GM10847 (cell line): ENCODE data around the gene TCEA2.

Experiments used
- POLR2A ChIP-seq: IDR thresholded peaks from 2 replicates; pipeline ENCODE4 v1.6.1; 2011; ENCODE audit not compliant: insufficient read length; ENCODE audit errors: extremely low read depth

TCEA2 gene

DNA sequence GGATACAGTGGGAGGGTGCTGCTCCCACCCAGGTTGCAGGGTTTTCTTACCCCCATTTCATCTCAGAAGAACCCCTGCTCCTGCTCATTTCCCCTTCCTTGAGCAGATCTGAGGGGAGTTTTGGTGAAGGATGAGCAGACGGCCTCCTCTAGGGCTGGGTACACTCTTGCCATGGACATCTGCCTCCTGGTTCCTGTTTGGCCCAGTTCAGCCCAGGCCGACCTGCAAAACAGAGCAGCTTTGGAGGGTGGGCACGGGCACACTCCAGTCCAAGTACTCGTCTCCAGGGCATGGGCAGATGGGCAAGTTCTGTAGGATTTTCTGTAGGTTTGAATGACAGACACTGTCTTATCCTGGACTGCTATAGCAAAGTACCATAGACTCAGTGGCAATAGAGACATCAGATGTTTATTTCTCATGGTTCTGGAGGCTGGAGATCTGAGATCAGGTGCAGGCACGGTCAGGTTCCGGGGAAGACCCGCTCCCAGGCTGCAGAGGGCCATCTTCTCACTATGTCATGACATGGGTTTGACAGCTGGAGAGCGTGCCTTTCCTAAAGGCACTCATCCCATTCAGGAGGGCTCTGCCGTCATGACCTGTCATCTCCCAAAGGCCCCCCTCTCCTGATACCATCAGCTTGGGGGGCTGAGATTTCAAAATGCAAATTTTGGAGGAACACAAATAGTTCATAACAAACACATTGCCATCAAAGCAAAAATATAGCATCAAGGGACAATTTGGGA lies 38.1 kb downstream of the TCEA2 start:
- no peak for TF ChIP-seq POLR2A

DNA sequence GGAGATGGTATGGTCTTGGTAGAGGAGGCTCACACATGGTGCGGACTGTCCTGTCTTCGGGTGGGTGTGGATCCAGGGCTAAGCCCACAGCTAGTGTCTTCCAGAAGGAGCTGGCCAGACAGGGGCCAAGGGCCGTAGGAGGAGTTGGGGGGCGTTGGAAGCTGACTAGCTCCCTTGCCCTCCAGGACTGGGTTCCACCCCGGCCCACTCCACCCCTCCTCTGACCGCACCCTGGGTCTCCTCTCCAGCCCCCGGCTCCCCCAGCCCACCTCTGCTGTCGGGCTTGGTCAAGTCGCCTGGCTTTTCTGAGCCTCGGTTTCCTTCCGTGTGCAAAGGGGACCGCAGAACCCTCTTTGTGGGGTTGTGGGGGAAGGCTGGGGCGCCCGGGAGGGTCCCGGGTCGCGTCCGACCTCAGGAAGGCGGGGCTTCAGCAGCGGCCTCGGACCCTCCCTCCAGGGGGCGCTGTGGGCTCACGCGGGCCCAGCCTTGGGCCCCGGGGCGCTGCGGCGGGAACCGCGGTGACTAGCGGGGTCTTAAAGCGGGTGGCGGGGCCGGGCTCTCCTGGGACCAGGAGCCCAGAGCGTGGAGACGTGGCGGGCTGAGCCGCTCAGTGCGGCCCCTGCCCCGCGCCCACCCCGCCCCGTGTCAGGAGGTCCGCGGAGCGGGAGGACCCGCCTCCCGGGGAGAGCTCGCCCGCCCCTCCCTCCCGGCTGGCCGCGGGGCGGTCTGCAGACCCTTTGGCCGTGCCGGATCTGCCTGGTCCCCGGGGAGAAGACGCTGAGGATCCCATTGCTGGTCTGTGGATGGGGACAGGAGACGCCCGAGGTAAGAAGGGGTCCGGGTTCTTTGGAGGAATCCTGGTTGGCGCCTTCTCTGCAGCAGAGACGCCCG lies 39.0 kb downstream of the TCEA2 start:
- no peak for TF ChIP-seq POLR2A

DNA sequence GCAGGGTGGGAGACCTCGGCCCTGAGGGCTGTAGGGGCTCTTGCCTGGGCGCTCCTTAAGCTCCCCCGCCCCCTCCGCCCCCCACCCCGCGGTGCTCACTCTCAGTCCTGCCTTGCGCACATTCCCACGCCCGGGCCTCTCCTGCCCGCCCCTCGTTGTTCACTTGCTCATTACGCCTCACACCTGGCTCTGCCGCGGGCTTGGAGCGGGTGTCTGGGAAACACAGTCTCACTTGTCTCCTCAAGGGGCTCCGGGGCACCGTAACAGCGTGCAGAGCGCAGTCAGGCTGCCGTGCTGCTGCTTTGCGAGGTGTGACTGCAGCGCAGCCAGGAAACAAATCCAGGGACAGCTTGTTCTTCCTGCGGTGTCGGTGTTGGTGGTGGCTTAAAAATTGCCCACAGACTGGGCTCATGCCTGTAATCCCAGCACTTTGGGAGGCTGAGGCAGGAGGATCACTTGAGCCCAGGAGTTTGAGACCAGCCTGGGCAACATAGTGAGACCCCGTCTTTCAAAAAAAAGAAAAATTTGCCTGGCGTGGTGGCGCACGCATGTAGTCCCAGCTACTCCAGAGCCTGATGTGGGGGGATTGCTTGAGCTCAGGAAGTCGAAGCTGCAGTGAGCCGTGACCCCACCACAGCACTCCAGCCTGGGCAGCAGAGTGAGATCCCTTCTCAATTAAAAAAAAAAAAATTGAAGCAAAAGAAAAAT lies 39.8 kb downstream of the TCEA2 start:
- no peak for TF ChIP-seq POLR2A

DNA sequence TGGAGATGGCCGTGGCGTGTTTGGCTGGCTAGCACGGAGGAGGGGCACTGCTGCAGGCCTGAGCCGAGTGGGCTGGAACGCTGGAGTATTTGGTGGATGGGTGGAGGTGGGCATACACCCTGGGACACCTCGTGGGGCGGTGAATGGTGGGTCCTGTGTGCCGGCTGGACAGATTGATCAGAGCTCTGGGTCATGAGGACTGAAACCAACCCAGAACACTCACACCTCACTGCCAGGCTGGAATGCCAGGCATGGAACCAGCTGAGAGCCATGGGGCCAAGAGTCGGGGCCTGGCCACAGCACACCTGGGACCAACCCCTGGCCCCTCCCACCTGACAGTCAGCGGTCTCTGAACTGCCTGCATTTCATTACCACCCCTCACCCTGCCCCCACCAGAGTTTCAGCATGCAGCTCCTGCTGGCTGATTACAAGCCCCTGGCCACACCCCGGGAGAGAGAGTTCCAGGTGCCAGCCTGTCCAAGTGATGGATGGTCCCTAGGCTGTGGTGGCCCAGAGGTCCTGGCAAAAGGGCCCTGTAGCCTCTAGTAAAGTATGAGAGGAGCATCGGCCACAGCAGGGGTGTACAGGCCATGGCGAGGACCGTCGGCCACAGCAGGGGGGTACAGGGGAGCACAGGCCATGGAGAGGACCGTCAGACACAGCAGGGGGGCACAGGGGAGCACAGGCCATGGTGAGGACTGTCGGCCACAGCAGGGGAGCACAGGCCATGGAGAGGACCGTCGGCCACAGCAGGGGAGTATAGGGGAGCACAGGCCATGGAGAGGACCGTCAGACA lies 41.1 kb downstream of the TCEA2 start:
- no peak for TF ChIP-seq POLR2A

DNA sequence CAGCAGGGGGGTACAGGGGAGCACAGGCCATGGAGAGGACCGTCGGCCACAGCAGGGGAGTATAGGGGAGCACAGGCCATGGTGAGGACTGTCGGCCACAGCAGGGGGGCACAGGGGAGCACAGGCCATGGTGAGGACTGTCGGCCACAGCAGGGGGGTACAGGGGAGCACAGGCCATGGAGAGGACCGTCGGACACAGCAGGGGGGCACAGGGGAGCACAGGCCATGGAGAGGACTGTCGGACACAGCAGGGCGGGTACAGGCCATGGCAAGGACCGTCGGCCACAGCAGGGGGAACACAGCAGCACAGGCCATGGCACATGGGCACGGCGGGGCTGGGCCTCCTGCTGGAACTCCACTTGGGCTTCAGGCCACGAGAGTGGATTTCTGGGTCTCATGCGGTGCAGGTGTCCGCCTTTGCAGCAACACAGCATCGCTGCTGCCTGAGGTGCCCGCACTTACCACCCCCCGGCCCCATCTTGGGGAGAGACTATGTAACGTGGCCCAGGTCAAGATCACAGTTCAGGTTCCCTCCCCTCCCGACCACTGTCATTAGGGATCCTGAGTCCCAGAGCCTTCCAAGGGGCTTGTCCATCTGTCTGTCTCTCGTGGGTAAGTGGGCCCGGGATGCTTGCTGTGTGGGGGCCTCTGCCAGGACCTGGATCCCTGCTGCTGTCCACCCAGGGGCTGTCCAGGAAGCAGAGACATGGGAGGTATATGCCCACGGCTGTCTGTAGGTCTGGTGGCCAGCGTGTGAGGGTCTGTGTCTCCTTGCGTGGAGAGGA lies 41.9 kb downstream of the TCEA2 start:
- TF ChIP-seq POLR2A, result no peak

DNA sequence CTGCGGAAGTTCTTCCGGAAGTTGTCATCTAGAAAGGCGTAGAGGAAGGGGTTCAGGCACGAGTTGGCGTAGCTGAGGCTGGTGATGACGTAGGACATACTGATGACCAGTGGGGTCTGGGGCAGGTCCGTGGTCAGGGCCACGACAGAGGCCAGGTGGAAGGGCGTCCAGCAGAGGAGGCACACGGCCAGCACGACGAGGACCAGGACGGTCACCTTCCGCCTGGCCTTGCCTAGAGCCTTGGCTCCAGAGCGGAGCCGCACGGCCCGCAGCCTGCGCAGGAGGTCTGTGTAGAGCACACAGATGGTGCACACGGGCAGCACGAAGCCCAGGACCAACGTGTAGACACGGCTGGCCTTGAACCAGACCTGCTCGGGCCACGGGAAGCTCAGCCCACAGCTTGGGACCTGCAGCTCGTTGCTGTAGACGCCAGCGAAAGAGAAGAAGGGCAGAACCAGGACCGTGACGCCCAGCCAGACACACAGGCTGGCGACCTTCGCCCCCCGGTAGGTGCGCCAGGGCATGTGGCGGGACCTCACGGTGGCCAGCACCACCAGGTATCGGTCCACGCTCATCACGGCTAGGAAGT lies 42.9 kb downstream of the TCEA2 start:
- no peak for TF ChIP-seq POLR2A

DNA sequence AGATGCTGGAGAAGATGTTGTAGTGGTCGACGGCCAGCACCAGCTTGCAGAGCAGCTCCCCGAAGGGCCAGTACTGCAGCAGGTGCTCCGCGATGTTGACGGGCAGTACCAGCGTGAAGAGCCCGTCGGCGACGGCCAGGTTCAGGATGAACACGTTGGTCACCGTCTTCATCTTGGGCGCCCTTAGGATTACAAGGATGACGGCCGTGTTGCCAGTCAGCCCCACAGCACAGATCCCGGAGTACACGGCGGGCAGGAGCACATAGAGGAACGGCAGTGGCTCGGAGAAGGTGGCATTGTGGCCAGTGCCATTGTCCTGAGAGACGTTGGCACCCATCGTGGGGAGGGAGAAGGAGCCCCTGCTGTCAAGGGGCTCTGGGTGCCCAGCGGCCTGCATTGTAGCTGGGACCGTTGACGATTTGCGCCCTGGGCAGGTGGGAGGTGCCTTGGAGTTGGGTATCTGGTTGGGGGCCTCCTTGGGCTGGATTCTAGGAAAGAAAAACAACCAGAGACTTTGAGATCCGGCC lies 43.5 kb downstream of the TCEA2 start:
- no peak for TF ChIP-seq POLR2A

DNA sequence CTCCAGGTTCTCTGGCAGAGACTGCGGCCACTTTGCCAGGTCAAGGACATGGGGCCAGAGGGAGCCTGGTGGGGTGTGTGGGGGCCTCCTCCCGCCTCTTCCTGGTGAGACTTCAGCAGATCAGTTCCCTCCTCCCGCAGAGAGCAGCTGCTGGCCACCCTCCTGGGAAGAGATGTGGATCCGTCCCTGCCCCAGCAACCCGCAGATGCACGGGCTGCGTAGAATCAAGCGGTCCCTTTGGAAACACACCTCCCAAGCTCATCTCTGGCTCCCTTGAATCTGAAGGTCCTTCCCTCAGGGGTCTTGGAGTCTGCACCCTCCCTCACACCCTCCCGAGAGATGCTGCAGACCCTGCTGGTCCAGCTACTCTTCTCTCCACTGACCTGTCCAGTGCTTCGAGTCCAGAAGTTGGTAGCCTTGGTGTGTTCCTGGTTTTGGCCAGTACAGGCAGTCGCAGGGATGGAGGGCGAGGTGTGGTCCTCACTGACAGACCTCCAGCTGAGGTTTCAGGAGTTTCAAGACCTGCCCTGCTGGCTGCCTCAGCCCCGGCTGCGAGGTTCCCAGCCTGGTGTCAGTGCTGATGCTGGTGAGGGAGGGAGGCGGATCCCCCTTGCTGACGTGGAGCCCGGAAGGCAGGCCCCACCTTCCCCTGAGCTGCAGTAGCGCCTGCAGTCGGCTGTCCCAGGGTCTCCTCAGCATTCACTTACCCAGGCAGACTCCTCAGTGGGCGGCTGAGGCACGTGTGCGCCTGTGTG lies 44.2 kb downstream of the TCEA2 start, which contains the start of gene NPBWR2:
TSS of gene NPBWR2 (minus strand) at position 585 of the 755 bp plus-strand sequence. CDS start 734 bp downstream, outside the sequence.
- TF ChIP-seq POLR2A, result no peak

DNA sequence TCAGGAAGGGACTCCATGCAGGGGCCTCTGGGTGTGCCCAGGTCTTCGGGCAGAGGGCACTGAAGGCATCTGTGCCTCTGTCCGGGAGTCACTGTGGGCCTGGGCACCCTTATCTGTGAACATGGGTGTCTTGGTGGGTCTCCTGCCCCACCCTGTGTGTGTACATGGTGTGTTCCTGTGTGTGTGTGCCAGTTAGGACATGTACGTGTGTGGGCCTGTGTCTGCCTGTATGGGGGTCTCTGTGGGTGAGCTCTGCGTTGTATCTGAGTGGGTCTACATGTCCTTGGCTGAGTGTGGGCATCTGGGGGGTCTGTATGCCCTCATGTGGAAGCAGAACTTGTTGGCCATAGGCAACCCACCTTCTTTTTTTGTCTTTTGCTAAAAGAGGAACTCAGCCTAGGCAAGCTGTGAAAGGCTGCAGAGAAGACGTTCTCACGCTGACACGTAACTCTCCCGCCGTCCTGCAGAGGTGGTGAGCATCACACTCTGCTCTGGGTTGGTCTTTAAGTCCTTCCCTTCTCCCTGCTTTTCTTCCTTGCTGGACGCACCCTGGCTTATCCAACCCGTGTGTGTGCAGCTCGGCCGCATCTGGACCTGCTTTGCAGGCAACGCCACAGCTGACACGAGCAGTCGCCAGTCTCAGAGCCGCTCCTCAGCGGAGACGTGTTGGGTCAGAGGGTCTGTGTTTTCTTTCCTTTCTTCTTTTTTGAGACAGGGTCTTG lies 44.9 kb downstream of the TCEA2 start:
- no peak for TF ChIP-seq POLR2A

DNA sequence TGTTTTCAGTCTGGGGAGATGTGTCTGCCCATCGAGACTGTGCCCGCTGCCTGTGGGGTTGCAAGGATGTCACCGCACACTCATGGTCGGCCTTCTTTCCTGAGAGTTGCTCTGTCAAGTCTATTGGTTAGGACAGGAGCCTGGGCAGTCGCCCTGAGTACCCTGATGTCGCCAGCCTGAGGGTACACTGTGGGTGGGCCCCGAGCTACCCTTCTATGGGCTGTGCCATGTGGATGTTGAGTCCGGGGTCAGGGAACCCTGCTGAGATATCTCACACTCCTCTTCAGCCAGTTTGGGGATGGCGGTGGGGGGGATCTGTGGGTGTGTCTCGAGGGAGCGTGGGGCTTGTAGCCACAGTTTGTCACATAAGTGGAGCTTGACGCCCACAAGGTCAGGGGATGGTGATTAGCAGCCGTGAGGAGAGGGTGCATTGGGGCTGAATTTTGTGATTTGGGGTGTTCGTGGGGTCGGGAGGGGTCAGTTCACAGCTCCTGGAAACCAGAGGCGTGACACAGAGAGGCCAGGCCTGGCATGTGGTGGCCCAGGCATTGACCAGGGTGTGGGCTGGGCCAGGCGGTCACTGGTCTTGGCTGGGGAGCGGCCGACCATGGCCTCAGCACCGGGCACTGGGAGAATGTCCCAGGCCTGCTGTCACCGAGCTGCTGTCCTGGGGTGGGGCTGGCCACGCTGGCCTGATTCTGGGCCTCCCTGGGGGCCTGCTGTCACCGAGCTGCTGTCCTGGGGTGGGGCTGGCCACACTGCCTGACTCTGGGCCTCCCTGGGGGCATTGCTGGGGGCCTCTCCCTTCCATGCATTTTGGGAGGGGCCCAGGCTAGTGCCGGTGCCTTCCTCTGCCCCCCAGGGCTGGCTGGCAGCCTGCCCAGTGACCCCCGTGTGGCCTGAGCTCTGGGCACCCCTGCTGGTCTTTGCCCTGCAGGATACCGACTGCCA lies 46.0 kb downstream of the TCEA2 start:
- TF ChIP-seq POLR2A, result no peak

DNA sequence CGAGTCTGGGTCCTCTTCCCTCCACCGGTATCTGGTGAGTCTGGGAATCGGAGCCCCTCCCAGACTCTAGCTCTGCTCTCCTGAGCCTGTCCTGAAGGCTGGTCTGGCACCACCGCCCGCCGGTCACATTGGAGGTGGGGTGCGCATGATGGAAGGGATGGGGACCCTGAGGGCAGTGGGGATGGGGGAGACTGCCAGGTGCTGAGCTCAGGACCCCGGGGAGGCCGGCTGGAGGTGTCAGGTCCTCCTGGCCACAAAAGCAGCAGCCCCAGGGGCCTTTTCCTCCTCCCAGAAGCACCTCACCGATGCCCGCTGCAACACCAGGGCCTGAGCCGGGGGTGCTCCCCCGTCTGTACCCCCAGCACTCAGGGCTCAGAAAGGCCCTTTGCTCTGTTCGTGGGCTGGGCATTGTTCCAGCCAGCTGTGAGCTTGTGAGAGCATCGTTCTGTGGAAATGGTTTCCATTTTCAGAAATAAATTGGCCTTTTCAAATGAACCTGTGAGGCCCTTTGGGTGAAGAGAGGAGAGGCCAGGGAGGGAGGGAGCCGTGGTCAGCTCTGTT lies 46.9 kb downstream of the TCEA2 start:
- TF ChIP-seq POLR2A, result no peak
